Lower leg skin (tissue), 3 donors: ENCODE data around the gene GAK.

Experiments used
- CTCF ChIP-seq, 3 donors: fragments of 450-650 bp; IDR thresholded peaks; one replicate each; pipeline ENCODE4 v1.5.1; 2016; ENCODE audit warnings: antibody characterized with exemption in 3 of 3, mild to moderate bottlenecking in 3 of 3, moderate library complexity in 2 of 3
- POLR2A ChIP-seq, 2 donors: fragments of 450-650 bp; IDR thresholded peaks; one replicate each; pipeline ENCODE4 v1.6.1; 2016 to 2017; ENCODE audit warnings: antibody characterized with exemption in 2 of 2, mild to moderate bottlenecking in 1 of 2, moderate library complexity in 1 of 2

- TF ChIP-seq CTCF (IDR thresholded peaks at IDR 0.05) (no peak), POLR2A (IDR thresholded peaks at IDR 0.05) (no peak)
Observed at GRCh38 chr4:978957-979701, 47.0 kb upstream of the GAK start.
